ENCODE data around the gene VRTN.
A peak's percentile ranks its signal among the peaks of the same experiment; 100 is the strongest.

VRTN gene

DNA sequence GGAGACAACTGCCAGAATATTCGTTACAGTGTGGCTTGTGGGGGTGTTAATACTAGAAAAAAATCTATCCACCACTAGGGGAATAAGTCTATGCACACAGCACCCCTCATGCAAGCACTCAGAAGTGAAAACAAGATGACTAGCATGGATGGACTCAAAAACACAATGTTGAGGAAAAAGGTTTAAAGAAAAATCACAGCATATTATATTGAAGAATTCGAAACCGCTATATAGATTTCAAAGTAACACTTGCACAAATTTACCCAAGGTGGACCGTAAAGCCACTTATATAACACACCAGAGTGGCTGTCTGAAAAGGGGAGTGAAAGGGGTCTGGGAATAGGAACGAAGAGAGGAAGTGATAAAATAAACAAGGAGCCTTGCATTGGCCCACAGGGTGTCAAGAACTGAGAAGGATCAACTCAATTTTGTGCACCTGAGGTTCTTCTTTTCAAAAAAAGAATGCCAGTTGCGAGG is 46.1 kb upstream of the VRTN start:
- Histone ChIP-seq H3K27me3 (ENCODE audit: control insufficient read depth in 1 of 2, insufficient read depth in 1 of 2, low read length in 2 of 2) (no peaks in the 10 kb centered on the region), H3K4me2 (ENCODE audit: low read length, poor library complexity, severe bottlenecking) (peak overlapping the region; percentile 78), H2BK15ac (ENCODE audit: low read depth, poor library complexity, severe bottlenecking) (peak overlapping the region; percentile 85), H3K4me1 (ENCODE audit: control insufficient read depth, insufficient read depth, low read depth, low read length) (peaks cover 9% of the 10 kb centered on the region), H3K36me3 (ENCODE audit: control insufficient read depth in 1 of 2, insufficient read depth in 2 of 2, low read depth in 1 of 2, low read length in 2 of 2) (peaks cover 13 to 17% of the 10 kb centered on the region in 2 experiments), H3K18ac (ENCODE audit: low read depth in 1 of 2, low read length in 2 of 2) (peak overlapping the region; percentile 50 to 96), H3K4me3 (ENCODE audit: insufficient read depth in 1 of 2, low read depth in 1 of 2, low read length in 2 of 2) (peak overlapping the region; percentile 90 to 92), H3K4ac (ENCODE audit: low read depth in 1 of 2, low read length in 2 of 2) (peak overlapping the region in 1 of 2 experiments; percentile 60), H2BK120ac (ENCODE audit: low read depth, low read length) (no peak overlapping the region), H3K23ac (ENCODE audit: low read length in 2 of 2) (no peak overlapping the region), H3K9me3 (ENCODE audit: control insufficient read depth, low read length) (no peaks in the 10 kb centered on the region), H2BK12ac (ENCODE audit: low read length in 2 of 2) (no peak overlapping the region), H2AK5ac (ENCODE audit: low read length, severe bottlenecking) (no peak overlapping the region), H2BK5ac (ENCODE audit: low read depth, low read length, poor library complexity, severe bottlenecking) (no peak overlapping the region), H3K27ac (ENCODE audit: low read length, poor library complexity, severe bottlenecking) (peak overlapping the region; percentile 49), H3K14ac (ENCODE audit: low read length in 2 of 2) (peak overlapping the region in 1 of 2 experiments; percentile 3), H3K9ac (ENCODE audit: low read length) (peak overlapping the region; percentile 93), H4K8ac (ENCODE audit: low read length) (no peak overlapping the region), H4K91ac (ENCODE audit: low read length) (no peak overlapping the region), H3K79me1 (replicated peaks; ENCODE audit: low read length, poor library complexity, severe bottlenecking) (peaks cover 13% of the 10 kb centered on the region), H2AFZ (ENCODE audit: low read depth, low read length) (peak overlapping the region; percentile 80)
- 0% methylated on average over 2 of the region's 6 CpGs for WGBS
- peak; percentile 79 for DNase-seq

DNA sequence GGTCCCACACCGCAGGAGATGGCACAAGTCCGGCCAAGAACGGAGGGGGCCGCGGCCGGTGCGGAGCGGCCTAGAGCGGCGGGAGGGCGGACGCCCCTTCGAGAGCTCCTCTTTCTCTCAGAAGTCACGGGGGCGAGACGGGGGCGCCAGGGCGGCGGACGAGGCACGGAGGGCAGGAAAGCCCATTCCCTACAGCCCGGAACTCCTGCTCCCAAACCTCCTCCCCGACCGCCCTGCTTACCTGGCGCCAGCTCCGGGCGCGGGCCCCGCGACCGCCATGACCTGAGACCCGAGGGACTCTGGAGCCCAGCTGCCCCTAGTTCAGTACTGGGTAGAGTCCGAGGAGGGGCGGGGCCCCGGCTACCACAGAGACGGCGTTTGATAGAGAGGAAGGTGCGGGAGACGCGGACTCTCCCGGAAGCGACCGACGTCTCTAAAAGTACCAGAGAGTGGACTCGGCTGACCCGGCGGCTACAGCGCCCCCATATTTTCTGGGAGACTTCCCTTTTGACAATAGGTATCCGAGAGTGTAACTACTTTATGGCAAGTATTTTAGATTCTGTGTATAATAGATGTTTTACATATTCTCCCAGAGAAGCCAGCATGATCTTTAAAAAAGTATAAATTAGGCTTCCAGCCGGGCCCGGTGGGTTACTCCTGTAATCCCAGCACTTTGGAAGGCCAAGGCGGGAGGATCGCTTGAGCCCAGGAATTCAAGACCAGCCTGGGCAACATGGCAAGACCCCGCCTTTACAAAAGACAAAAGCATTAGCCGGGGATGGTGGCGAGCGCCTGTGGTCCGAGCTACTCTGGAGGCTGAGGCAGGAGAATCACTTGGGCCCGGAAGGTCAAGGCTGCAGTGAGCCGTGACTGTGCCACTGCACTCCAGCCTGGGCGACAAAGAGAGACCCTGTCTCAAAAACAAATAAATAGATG is 45.4 kb upstream of the VRTN start, which contains the start of gene ABCD4:
Gene ABCD4, minus strand, starts transcription at position 301 of the 936 bp plus-strand sequence. Its CDS starts 22 bp downstream, at position 279.
- Histone ChIP-seq H3K23ac (ENCODE audit: low read length in 2 of 2) (no peak within 1 kb of the TSS), H3K4me1 (ENCODE audit: control insufficient read depth, insufficient read depth, low read depth, low read length) (peaks cover 7% of the 10 kb centered on the region), H3K14ac (ENCODE audit: low read length in 2 of 2) (peak within 1 kb of the TSS in 1 of 2 experiments; percentile 3), H4K8ac (ENCODE audit: low read length) (peak within 1 kb of the TSS; percentile 87), H2BK120ac (ENCODE audit: low read depth, low read length) (peak within 1 kb of the TSS; percentile 22), H3K79me1 (replicated peaks; ENCODE audit: low read length, poor library complexity, severe bottlenecking) (peaks cover 8% of the 10 kb centered on the region), H3K4ac (ENCODE audit: low read depth in 1 of 2, low read length in 2 of 2) (peak within 1 kb of the TSS in 1 of 2 experiments; percentile 60), H4K91ac (ENCODE audit: low read length) (peak within 1 kb of the TSS; percentile 58), H3K18ac (ENCODE audit: low read depth in 1 of 2, low read length in 2 of 2) (peak within 1 kb of the TSS; percentile 50 to 96), H3K36me3 (ENCODE audit: control insufficient read depth in 1 of 2, insufficient read depth in 2 of 2, low read depth in 1 of 2, low read length in 2 of 2) (peaks cover 8 to 11% of the 10 kb centered on the region in 2 experiments), H3K9me3 (ENCODE audit: control insufficient read depth, low read length) (no peaks in the 10 kb centered on the region), H2AFZ (ENCODE audit: low read depth, low read length) (peak within 1 kb of the TSS; percentile 80), H2BK15ac (ENCODE audit: low read depth, poor library complexity, severe bottlenecking) (peak within 1 kb of the TSS; percentile 85), H3K9ac (ENCODE audit: low read length) (peak within 1 kb of the TSS; percentile 93), H3K27me3 (ENCODE audit: control insufficient read depth in 1 of 2, insufficient read depth in 1 of 2, low read length in 2 of 2) (no peaks in the 10 kb centered on the region), H3K27ac (ENCODE audit: low read length, poor library complexity, severe bottlenecking) (peak within 1 kb of the TSS; percentile 49), H3K4me2 (ENCODE audit: low read length, poor library complexity, severe bottlenecking) (peak within 1 kb of the TSS; percentile 78), H3K4me3 (ENCODE audit: insufficient read depth in 1 of 2, low read depth in 1 of 2, low read length in 2 of 2) (peak within 1 kb of the TSS; percentile 90 to 92), H2AK5ac (ENCODE audit: low read length, severe bottlenecking) (no peak within 1 kb of the TSS), H2BK12ac (ENCODE audit: low read length in 2 of 2) (no peak within 1 kb of the TSS), H2BK5ac (ENCODE audit: low read depth, low read length, poor library complexity, severe bottlenecking) (no peak within 1 kb of the TSS)
- DNase-seq, result peak; percentile 91
- 18% methylated on average over 39 of the region's 61 CpGs for WGBS

DNA sequence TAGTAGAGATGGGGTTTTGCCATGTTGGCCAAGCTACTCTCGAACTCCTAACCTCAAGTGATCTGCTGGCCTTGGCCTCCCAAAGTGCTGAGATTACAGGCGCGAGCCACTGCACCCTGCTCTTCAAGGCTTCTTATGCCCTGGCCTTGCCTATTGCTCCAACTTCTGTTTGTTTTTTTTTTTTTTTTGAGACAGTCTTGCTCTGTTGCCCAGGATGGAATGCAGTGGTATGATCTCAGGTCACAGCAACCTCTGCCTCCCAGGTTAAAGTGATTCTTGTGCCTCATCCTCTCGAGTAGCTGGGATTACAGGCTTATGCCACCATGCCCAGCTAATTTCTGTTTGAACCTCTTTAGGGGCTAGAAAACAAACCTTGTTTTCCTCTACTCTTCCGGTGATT is 39.6 kb upstream of the VRTN start:
- 73% methylated on average over 5 of the region's 5 CpGs for WGBS
- H3K27ac ChIP-seq (ENCODE audit: low read length, poor library complexity, severe bottlenecking), result no peak overlapping the region
- peaks cover 0 to 4% of the 10 kb centered on the region in 2 experiments for H3K27me3 ChIP-seq (ENCODE audit: control insufficient read depth in 1 of 2, insufficient read depth in 1 of 2, low read length in 2 of 2)
- no peak overlapping the region for H2BK12ac ChIP-seq (ENCODE audit: low read length in 2 of 2)
- H3K9me3 ChIP-seq (ENCODE audit: control insufficient read depth, low read length), result no peaks in the 10 kb centered on the region
- no peak overlapping the region for H2BK120ac ChIP-seq (ENCODE audit: low read depth, low read length)
- no peak overlapping the region for H3K14ac ChIP-seq (ENCODE audit: low read length in 2 of 2)
- no peak overlapping the region for H2AK5ac ChIP-seq (ENCODE audit: low read length, severe bottlenecking)
- H3K4me3 ChIP-seq (ENCODE audit: insufficient read depth in 1 of 2, low read depth in 1 of 2, low read length in 2 of 2), result no peak overlapping the region
- H3K23ac ChIP-seq (ENCODE audit: low read length in 2 of 2), result no peak overlapping the region
- no peaks in the 10 kb centered on the region for H3K4me1 ChIP-seq (ENCODE audit: control insufficient read depth, insufficient read depth, low read depth, low read length)
- no peak overlapping the region for H3K4ac ChIP-seq (ENCODE audit: low read depth in 1 of 2, low read length in 2 of 2)
- no peak overlapping the region for H2BK5ac ChIP-seq (ENCODE audit: low read depth, low read length, poor library complexity, severe bottlenecking)
- no peaks in the 10 kb centered on the region for H3K36me3 ChIP-seq (ENCODE audit: control insufficient read depth in 1 of 2, insufficient read depth in 2 of 2, low read depth in 1 of 2, low read length in 2 of 2)
- H3K9ac ChIP-seq (ENCODE audit: low read length), result no peak overlapping the region
- DNase-seq, result no peak
- H2BK15ac ChIP-seq (ENCODE audit: low read depth, poor library complexity, severe bottlenecking), result no peak overlapping the region
- H3K18ac ChIP-seq (ENCODE audit: low read depth in 1 of 2, low read length in 2 of 2), result no peak overlapping the region
- H4K91ac ChIP-seq (ENCODE audit: low read length), result no peak overlapping the region
- H4K8ac ChIP-seq (ENCODE audit: low read length), result no peak overlapping the region
- H3K4me2 ChIP-seq (ENCODE audit: low read length, poor library complexity, severe bottlenecking), result no peak overlapping the region
- no peak overlapping the region for H2AFZ ChIP-seq (ENCODE audit: low read depth, low read length)
- no peaks in the 10 kb centered on the region for H3K79me1 ChIP-seq (replicated peaks; ENCODE audit: low read length, poor library complexity, severe bottlenecking)
